ENCODE measurements around the gene PRPH2. TPM values are rescaled to one million over a fixed set of nuclear protein-coding genes. Genes with fewer than 3 reads are reported as not detected.
"Not testable (repeated sequence)": the region's sequence is repeated elsewhere in the genome, so short reads cannot be mapped to it uniquely, and the experiment has no call there.

Gene PRPH2
- total RNA-seq, 1 experiment from 2014 or later = 1.0 TPM

- no peak for TF ChIP-seq EMX1 (CRISPR knock-in tag; IDR thresholded peaks at IDR 0.05)
- no peak for TF ChIP-seq PREB (CRISPR knock-in tag; IDR thresholded peaks at IDR 0.05; ENCODE audit: borderline replicate concordance)
- no peak for TF ChIP-seq ATF6 (CRISPR knock-in tag; IDR thresholded peaks at IDR 0.05)
- TF ChIP-seq ZBTB43 (CRISPR knock-in tag; IDR thresholded peaks at IDR 0.05) = no peak
- TF ChIP-seq HMGA2 (CRISPR knock-in tag; IDR thresholded peaks at IDR 0.05) = no peak
- no peak for TF ChIP-seq HMGXB4 (CRISPR knock-in tag; IDR thresholded peaks at IDR 0.05)
- no peak for TF ChIP-seq IRF2 (CRISPR knock-in tag; IDR thresholded peaks at IDR 0.05; ENCODE audit: borderline replicate concordance, low read depth)
- TF ChIP-seq TCF7 (CRISPR knock-in tag; IDR thresholded peaks at IDR 0.05; ENCODE audit: low read depth) = no peak
Measured at GRCh38 chr6:42704251-42704936, 18.0 kb downstream of the PRPH2 start (continued).

GRCh38 chr6:42702786-42703185 is 19.6 kb downstream of the PRPH2 start:
- H3K4me3 Mint-ChIP-seq; H3K9me3 Mint-ChIP-seq; ATAC-seq; H3K27ac Mint-ChIP-seq; DNase-seq (ENCODE audit: low spot score); H3K27me3 Mint-ChIP-seq (ENCODE audit: low read depth); POLR2A ChIA-PET; H3K36me3 Mint-ChIP-seq: not testable (repeated sequence)
- CTCF ChIA-PET = interaction anchor here (1.4 to 3.8 kb wide), 2 partner anchors 23 to 196 kb away, joined by 4 to 26 read pairs; no protein-coding TSS in a partner anchor
- peaks cover 14% of the 10 kb centered on the region for H3K4me1 Mint-ChIP-seq
- TF ChIP-seq ZNF121 (CRISPR knock-in tag; IDR thresholded peaks at IDR 0.05) = peak; percentile 33; the same call in 1 of the 2 replicates

GRCh38 chr6:42702200-42702599 is 20.2 kb downstream of the PRPH2 start:
- peaks cover 14% of the 10 kb centered on the region for H3K4me1 Mint-ChIP-seq
- no peak for TF ChIP-seq KAT7 (CRISPR knock-in tag; IDR thresholded peaks at IDR 0.05; ENCODE audit: borderline replicate concordance)
- no peak for TF ChIP-seq ZNF512 (CRISPR knock-in tag; IDR thresholded peaks at IDR 0.05; ENCODE audit: borderline replicate concordance)
- no peak overlapping the region for H3K4me3 Mint-ChIP-seq
- CTCF ChIA-PET = interaction anchor here (1.4 kb wide), 1 partner anchor 196 kb away, joined by 4 read pairs; no protein-coding TSS in a partner anchor
- DNase-seq (ENCODE audit: low spot score) = no peak
- no peak overlapping the region for H3K27ac Mint-ChIP-seq
- no peaks in the 10 kb centered on the region for H3K36me3 Mint-ChIP-seq
- ATAC-seq = no peak
- POLR2A ChIA-PET = no interaction called here
- H3K27me3 Mint-ChIP-seq (ENCODE audit: low read depth) = no peaks in the 10 kb centered on the region
- no peaks in the 10 kb centered on the region for H3K9me3 Mint-ChIP-seq
